ENCODE data around the gene BOLA1.

BOLA1 gene

DNA sequence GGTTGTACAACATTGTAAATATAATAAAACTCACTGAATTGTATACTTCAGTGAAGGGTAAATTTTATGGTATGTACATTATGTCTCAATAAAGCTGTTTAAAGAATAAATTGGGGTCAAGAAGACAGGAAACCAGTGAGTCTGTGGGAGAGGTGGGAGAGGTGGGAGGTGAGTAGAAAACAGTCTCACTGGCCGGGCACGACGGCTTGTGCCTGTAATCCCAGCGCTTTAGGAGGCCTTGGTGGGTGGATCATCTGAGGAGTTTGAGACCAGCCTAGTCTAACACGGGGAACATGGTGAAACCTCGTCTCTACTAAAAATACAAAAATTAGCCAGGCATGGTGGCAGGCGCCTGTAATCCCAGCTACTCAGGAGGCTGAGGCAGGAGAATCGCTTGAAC is 33.1 kb downstream of the BOLA1 start:
- no peak for DNase-seq (ENCODE audit: low spot score)
- no peaks in the 10 kb centered on the region for H3K27me3 ChIP-seq (ENCODE audit: control insufficient read depth in 3 of 3, insufficient read depth in 3 of 3, low read depth in 1 of 3, low read length in 3 of 3)
- no peak overlapping the region for H3K23ac ChIP-seq (ENCODE audit: low read depth, low read length, poor library complexity)
- H3K4me2 ChIP-seq (ENCODE audit: insufficient read depth, low read length, poor library complexity, severe bottlenecking): no peak overlapping the region
- no peak overlapping the region for H2BK120ac ChIP-seq (ENCODE audit: low read depth, low read length)
- H3K18ac ChIP-seq (ENCODE audit: low read length): no peak overlapping the region
- H3K4ac ChIP-seq (ENCODE audit: low read length): no peak overlapping the region
- no peak overlapping the region for H2BK15ac ChIP-seq (ENCODE audit: low read length)
- peaks cover 8 to 15% of the 10 kb centered on the region in 2 donors for H3K4me1 ChIP-seq (ENCODE audit: control insufficient read depth in 2 of 2, insufficient read depth in 1 of 2, low read depth in 1 of 2, low read length in 2 of 2)
- H2BK12ac ChIP-seq (ENCODE audit: low read length): no peak overlapping the region
- H4K8ac ChIP-seq (ENCODE audit: low read depth, low read length): no peak overlapping the region
- WGBS, 2 donors (ENCODE audit: extremely low coverage in 2 of 2, insufficient read length in 2 of 2, insufficient replicate concordance in 1 of 2): no CpG with 5 or more reads among the region's 8 CpGs
- H2AFZ ChIP-seq (ENCODE audit: low read length): no peak overlapping the region
- no peak overlapping the region for H3K4me3 ChIP-seq (ENCODE audit: low read length in 2 of 2)
- no peak overlapping the region for H2BK5ac ChIP-seq (ENCODE audit: low read length)
- no peak overlapping the region for H3K9ac ChIP-seq (ENCODE audit: low read depth, low read length, poor library complexity)
- H3K14ac ChIP-seq (ENCODE audit: low read length): no peak overlapping the region
- no peaks in the 10 kb centered on the region for H3K9me3 ChIP-seq (replicated peaks in 1 of 2; ENCODE audit: control insufficient read depth in 2 of 2, insufficient read depth in 1 of 2, low read depth in 1 of 2, low read length in 2 of 2)
- H3K79me1 ChIP-seq (ENCODE audit: low read depth, low read length): no peaks in the 10 kb centered on the region
- H4K91ac ChIP-seq (ENCODE audit: low read depth, low read length, poor library complexity): no peak overlapping the region
- no peak overlapping the region for H3K27ac ChIP-seq (replicated peaks; ENCODE audit: low read length)
- no peaks in the 10 kb centered on the region for H3K36me3 ChIP-seq (replicated peaks in 1 of 2; ENCODE audit: control insufficient read depth in 2 of 2, insufficient read depth in 2 of 2, low read length in 2 of 2)
- no peak overlapping the region for H2AK5ac ChIP-seq (ENCODE audit: low read depth, low read length)

DNA sequence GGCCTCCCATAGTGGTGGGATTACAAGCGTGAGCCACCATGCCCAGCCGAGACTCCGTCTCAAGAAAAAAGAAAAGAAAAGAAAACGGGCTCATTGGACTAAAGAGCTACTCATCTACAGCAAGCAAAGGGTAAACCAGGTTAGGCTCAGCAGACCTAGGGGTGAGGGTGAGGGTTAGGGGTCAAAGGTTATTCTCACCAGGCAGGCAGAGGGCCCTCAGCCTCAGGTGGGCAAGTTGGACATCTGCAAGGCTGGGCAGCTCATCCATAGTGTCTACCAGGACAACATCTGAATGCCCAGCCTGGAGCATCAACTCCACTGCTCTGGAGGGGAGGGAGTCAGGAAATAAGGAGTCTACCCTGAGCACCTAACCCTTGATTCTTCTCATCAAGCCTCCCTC is 33.8 kb downstream of the BOLA1 start:
- Histone ChIP-seq H3K27me3 (ENCODE audit: control insufficient read depth in 3 of 3, insufficient read depth in 3 of 3, low read depth in 1 of 3, low read length in 3 of 3) (no peaks in the 10 kb centered on the region), H2AK5ac (ENCODE audit: low read depth, low read length) (no peak overlapping the region), H2BK15ac (ENCODE audit: low read length) (no peak overlapping the region), H4K91ac (ENCODE audit: low read depth, low read length, poor library complexity) (no peak overlapping the region), H3K4me2 (ENCODE audit: insufficient read depth, low read length, poor library complexity, severe bottlenecking) (no peak overlapping the region), H2BK120ac (ENCODE audit: low read depth, low read length) (no peak overlapping the region), H3K79me1 (ENCODE audit: low read depth, low read length) (no peaks in the 10 kb centered on the region), H3K9ac (ENCODE audit: low read depth, low read length, poor library complexity) (no peak overlapping the region), H3K36me3 (replicated peaks in 1 of 2; ENCODE audit: control insufficient read depth in 2 of 2, insufficient read depth in 2 of 2, low read length in 2 of 2) (no peaks in the 10 kb centered on the region), H3K23ac (ENCODE audit: low read depth, low read length, poor library complexity) (no peak overlapping the region), H3K14ac (ENCODE audit: low read length) (no peak overlapping the region), H3K9me3 (replicated peaks in 1 of 2; ENCODE audit: control insufficient read depth in 2 of 2, insufficient read depth in 1 of 2, low read depth in 1 of 2, low read length in 2 of 2) (no peaks in the 10 kb centered on the region), H4K8ac (ENCODE audit: low read depth, low read length) (no peak overlapping the region), H2BK12ac (ENCODE audit: low read length) (no peak overlapping the region), H3K4me3 (ENCODE audit: low read length in 2 of 2) (peak overlapping the region in 1 of 2 donors; percentile 23), H2BK5ac (ENCODE audit: low read length) (no peak overlapping the region), H3K27ac (replicated peaks; ENCODE audit: low read length) (no peak overlapping the region), H3K18ac (ENCODE audit: low read length) (no peak overlapping the region), H3K4ac (ENCODE audit: low read length) (no peak overlapping the region), H2AFZ (ENCODE audit: low read length) (no peak overlapping the region), H3K4me1 (ENCODE audit: control insufficient read depth in 2 of 2, insufficient read depth in 1 of 2, low read depth in 1 of 2, low read length in 2 of 2) (peaks cover 13 to 17% of the 10 kb centered on the region in 2 donors)
- no peak for DNase-seq (ENCODE audit: low spot score)
- no CpG with 5 or more reads among the region's 4 CpGs for WGBS, 2 donors (ENCODE audit: extremely low coverage in 2 of 2, insufficient read length in 2 of 2, insufficient replicate concordance in 1 of 2)

DNA sequence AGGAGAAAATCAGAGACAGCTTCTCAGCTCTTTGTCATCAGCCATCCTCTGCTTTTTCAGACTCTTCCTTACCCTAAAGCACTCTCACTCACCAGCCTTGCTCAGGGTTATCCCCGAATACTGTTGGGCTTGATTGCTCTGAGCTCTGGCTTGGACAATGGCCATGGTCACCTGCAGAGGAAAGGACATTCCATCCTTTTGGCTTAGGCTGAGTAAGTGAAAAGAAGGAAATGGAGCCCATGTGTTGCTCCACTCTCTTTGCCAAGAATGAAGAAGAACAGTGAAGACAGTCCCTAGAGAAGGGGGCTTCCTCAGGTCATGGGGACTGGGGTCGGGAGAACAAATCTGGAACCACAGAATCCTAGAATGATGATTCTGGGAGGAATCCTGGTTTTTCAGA is 35.0 kb downstream of the BOLA1 start:
- Histone ChIP-seq H3K36me3 (replicated peaks in 1 of 2; ENCODE audit: control insufficient read depth in 2 of 2, insufficient read depth in 2 of 2, low read length in 2 of 2) (no peaks in the 10 kb centered on the region), H3K4ac (ENCODE audit: low read length) (no peak overlapping the region), H4K91ac (ENCODE audit: low read depth, low read length, poor library complexity) (no peak overlapping the region), H3K4me3 (ENCODE audit: low read length in 2 of 2) (no peak overlapping the region), H3K9me3 (replicated peaks in 1 of 2; ENCODE audit: control insufficient read depth in 2 of 2, insufficient read depth in 1 of 2, low read depth in 1 of 2, low read length in 2 of 2) (no peaks in the 10 kb centered on the region), H2AK5ac (ENCODE audit: low read depth, low read length) (no peak overlapping the region), H2AFZ (ENCODE audit: low read length) (no peak overlapping the region), H3K18ac (ENCODE audit: low read length) (no peak overlapping the region), H2BK5ac (ENCODE audit: low read length) (no peak overlapping the region), H2BK15ac (ENCODE audit: low read length) (no peak overlapping the region), H3K27me3 (ENCODE audit: control insufficient read depth in 3 of 3, insufficient read depth in 3 of 3, low read depth in 1 of 3, low read length in 3 of 3) (no peaks in the 10 kb centered on the region), H3K4me2 (ENCODE audit: insufficient read depth, low read length, poor library complexity, severe bottlenecking) (no peak overlapping the region), H3K23ac (ENCODE audit: low read depth, low read length, poor library complexity) (no peak overlapping the region), H3K27ac (replicated peaks; ENCODE audit: low read length) (no peak overlapping the region), H3K79me1 (ENCODE audit: low read depth, low read length) (no peaks in the 10 kb centered on the region), H4K8ac (ENCODE audit: low read depth, low read length) (no peak overlapping the region), H3K14ac (ENCODE audit: low read length) (no peak overlapping the region), H2BK120ac (ENCODE audit: low read depth, low read length) (no peak overlapping the region), H3K9ac (ENCODE audit: low read depth, low read length, poor library complexity) (no peak overlapping the region), H2BK12ac (ENCODE audit: low read length) (no peak overlapping the region), H3K4me1 (ENCODE audit: control insufficient read depth in 2 of 2, insufficient read depth in 1 of 2, low read depth in 1 of 2, low read length in 2 of 2) (peaks cover 14 to 18% of the 10 kb centered on the region in 2 donors)
- WGBS, 2 donors (ENCODE audit: extremely low coverage in 2 of 2, insufficient read length in 2 of 2, insufficient replicate concordance in 1 of 2): no CpG with 5 or more reads among the region's 2 CpGs
- DNase-seq (ENCODE audit: low spot score): no peak

- Histone ChIP-seq H2AFZ (ENCODE audit: low read length) (peak within 1 kb of the TSS; percentile 78), H3K9ac (ENCODE audit: low read depth, low read length, poor library complexity) (no peak within 1 kb of the TSS), H3K4me1 (ENCODE audit: control insufficient read depth in 2 of 2, insufficient read depth in 1 of 2, low read depth in 1 of 2, low read length in 2 of 2) (peaks cover 14 to 19% of the 10 kb centered on the region in 2 donors), H2BK15ac (ENCODE audit: low read length) (no peak within 1 kb of the TSS), H2BK5ac (ENCODE audit: low read length) (no peak within 1 kb of the TSS), H3K27me3 (ENCODE audit: control insufficient read depth in 3 of 3, insufficient read depth in 3 of 3, low read depth in 1 of 3, low read length in 3 of 3) (no peaks in the 10 kb centered on the region), H3K79me1 (ENCODE audit: low read depth, low read length) (no peaks in the 10 kb centered on the region), H2BK12ac (ENCODE audit: low read length) (no peak within 1 kb of the TSS), H3K9me3 (replicated peaks in 1 of 2; ENCODE audit: control insufficient read depth in 2 of 2, insufficient read depth in 1 of 2, low read depth in 1 of 2, low read length in 2 of 2) (no peaks in the 10 kb centered on the region), H3K4me3 (ENCODE audit: low read length in 2 of 2) (peak within 1 kb of the TSS; percentile 29 to 49), H3K14ac (ENCODE audit: low read length) (no peak within 1 kb of the TSS), H4K8ac (ENCODE audit: low read depth, low read length) (no peak within 1 kb of the TSS), H3K27ac (replicated peaks; ENCODE audit: low read length) (no peak within 1 kb of the TSS), H3K18ac (ENCODE audit: low read length) (peak within 1 kb of the TSS; percentile 11), H3K4me2 (ENCODE audit: insufficient read depth, low read length, poor library complexity, severe bottlenecking) (peak within 1 kb of the TSS; percentile 31), H3K23ac (ENCODE audit: low read depth, low read length, poor library complexity) (no peak within 1 kb of the TSS), H3K4ac (ENCODE audit: low read length) (no peak within 1 kb of the TSS), H2AK5ac (ENCODE audit: low read depth, low read length) (no peak within 1 kb of the TSS), H2BK120ac (ENCODE audit: low read depth, low read length) (no peak within 1 kb of the TSS), H4K91ac (ENCODE audit: low read depth, low read length, poor library complexity) (no peak within 1 kb of the TSS), H3K36me3 (replicated peaks in 1 of 2; ENCODE audit: control insufficient read depth in 2 of 2, insufficient read depth in 2 of 2, low read length in 2 of 2) (no peaks in the 10 kb centered on the region)
- no CpG with 5 or more reads among the region's 18 CpGs for WGBS, 2 donors (ENCODE audit: extremely low coverage in 2 of 2, insufficient read length in 2 of 2, insufficient replicate concordance in 1 of 2)
- DNase-seq (ENCODE audit: low spot score): no peak
Measured at GRCh38 chr1:149936170-149936991, 37.0 kb downstream of the BOLA1 start, which contains the start of gene MTMR11. Gene MTMR11, minus strand, starts transcription at chr1:149936879. Its CDS starts 232 bp downstream, at chr1:149936647.
